HG03060 (cell line): Measurements from ENCODE around the gene RNFT2.
"Not testable (repeated sequence)": the region's sequence is repeated elsewhere in the genome, so short reads cannot be mapped to it uniquely, and the experiment has no call there.

Experiments
- ATAC-seq: cut with Tn5 transposase; IDR thresholded peaks from one replicate; pipeline ENCODE4 v1.9.1; 2021; ENCODE audit warnings: low read depth, moderate number of reproducible peaks; ENCODE audit not compliant: unreplicated experiment

Gene RNFT2

DNA sequence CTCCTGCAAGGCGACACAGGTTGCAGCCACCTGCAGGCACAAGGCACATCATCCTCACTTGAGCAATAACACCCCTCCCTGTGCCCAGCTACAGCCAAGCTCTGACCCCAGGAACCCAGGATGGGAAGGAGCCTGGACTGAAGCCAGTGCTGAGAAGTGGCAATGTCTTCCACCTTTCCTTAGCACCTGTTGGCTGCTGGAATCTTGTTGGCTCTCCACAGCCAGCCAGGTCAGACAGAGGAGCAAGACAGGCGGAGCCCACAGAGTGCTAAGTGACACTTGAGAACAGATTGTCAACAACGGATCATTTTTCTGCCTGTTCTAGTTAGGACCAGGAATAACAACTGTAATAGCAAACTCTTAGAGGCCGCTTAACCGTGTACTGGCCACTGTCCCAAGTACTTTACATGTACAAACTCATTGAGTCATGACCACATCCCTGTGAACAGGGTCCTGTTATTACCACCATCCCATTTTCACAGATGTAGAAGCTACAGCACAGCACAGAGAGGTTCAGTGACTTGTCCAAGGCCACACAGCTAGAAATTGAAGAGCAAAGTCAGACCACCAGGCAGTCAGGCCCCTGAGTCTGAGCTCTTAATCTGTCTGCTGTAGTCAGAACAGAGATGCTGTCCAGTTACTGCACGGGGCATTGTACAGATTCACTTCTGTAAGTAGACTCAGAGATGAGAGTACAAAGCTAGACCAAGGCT, 45.6 kb downstream of the RNFT2 start:
- ATAC-seq, result no peak

DNA sequence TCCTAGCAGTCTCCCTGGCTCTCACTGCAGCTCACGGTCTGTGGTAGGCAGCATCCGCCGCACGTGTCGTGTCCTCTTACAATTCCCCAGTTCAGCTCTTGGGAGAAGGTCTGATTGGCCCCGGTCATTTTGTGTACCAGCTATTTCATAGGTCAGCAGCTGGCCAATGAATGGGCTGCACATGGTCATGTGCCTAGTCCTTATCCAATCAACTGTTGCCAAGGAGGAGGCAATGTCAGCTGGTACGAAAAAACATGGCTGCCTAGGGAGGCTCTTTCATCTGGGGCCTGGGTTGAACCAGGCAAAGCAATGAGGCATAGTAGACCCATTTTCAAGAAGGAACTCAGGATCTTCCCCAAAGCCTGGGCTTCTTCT, 46.1 kb downstream of the RNFT2 start:
- no peak for ATAC-seq

DNA sequence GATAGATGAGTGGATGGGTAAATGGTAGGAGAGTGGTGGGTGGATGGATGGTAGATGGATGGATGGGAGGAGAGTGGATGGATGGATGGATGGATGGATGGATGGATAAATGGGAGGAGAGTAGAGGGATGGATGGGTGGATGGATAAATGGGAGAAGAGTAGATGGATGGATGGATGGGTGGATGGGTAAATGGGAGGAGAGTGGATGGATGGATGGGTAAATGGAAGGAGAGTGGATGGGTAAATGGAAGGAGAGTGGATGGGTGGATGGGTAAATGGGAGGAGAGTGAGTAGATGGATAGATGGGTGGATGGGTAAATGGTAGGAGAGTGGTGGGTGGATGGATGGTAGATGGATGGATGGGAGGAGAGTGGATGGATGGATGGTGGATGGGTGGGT, 51.4 kb downstream of the RNFT2 start:
- ATAC-seq, result not testable (repeated sequence)

DNA sequence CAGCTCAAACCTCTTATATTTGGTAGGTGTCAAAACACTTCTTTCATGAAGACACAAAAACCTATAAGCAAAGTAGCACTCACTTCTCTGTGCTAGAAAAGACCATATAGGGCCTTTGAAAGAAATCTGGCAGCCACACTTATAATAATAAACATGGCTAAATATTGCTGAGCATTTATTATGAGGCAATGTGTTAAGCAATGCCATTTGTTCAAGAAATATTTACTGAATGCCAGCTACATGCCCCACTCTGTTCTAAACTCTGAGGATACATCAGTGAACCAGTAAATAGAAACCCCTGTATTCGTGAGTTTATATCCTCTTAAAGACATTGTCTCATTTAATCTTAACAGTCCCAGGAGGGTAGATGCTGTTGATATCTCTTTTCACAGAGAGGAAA, 52.0 kb downstream of the RNFT2 start:
- ATAC-seq, result no peak

DNA sequence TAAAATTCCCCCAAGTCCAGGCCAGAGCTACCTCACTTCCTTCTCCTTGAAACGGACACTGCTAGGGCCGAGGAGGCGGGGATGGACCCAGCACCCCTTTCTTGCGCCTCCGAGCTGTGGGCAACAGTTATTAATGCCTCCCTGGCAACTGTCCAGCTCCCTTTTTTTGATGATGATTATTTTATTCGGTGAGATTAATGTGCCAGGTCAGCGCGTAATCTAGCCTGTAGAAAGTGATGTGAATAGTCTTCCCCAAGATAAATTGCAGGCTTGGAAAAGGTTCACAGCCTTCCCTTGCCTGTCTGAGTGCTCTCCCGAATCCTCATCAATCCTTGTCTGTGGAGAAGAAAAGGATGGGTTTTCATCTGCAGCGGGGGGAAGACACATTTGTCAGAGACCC, 54.3 kb downstream of the RNFT2 start:
- no peak for ATAC-seq

DNA sequence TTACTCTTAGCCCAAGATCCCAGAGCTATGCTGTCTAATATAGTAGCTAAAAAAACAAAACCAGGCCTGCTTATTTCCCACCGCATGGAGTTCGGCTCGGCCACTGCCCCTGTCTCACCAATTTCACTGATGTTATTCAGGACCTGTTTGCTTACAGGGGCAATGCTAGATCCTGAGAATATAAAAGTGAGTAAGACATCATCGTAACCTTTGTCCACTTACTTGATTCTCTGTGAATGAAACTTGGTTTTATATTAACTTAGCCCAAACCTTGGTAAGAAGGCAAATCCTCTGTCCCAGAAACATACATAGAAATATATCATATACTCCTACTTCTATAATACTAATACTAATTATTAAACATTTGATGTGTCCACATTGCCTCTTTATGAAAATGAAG, 56.6 kb downstream of the RNFT2 start:
- no peak for ATAC-seq

DNA sequence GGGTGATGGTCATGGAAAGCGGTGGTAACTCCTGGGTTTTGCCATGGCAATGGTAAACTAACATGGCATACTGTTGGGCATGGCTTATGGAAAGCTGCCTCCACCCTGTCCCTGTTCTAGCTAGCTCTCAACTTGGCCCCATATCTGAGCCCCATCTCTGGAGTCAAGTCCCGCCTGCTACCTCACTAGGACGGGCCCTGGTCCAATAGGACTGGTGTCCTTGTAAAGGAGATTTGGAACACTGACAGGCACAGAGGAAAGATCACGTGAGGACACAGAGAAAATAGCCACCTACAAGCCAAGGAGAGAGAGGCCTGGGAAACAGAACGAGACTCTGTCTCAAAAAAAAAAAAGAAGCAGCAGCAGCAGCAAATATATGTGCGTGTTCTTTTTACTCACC, 59.8 kb downstream of the RNFT2 start:
- no peak for ATAC-seq

DNA sequence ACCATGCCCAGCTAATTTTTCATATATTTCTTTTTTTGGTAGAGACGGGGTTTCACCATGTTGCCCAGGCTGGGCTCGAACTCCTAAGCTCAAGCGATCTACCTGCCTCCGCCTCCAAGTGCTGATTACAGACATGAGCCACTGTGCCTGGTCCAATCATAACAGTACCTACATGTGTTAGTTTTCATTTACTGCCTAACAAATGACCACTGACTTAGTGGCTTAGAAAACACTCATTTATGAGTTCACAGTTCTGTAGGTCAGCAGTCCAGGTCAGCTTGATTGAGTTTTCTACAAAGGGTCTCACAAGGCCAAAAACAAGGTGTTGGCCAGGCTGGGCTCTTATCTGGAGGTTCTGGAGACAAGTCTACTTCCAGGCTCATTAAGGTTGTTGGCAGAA, 60.6 kb downstream of the RNFT2 start:
- ATAC-seq, result no peak

DNA sequence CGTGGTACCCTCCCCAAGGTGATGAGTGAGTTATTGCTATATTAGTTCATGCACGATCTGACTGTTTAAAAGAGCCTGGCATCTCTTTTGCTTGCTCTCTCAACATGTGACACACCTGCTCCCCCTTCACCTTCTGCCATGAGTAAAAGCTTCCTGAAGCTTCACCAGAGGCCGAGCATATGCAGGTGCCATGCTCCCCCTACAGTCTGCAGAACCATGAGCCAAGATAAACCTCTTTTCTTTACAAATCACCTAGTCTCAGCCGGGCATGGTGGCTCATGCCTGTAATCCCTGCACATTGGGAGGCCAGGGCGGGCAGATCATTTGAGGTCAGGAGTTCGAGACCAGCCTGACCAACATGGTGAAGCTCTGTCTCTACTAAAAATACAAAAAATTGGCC, 61.8 kb downstream of the RNFT2 start:
- no peak for ATAC-seq

DNA sequence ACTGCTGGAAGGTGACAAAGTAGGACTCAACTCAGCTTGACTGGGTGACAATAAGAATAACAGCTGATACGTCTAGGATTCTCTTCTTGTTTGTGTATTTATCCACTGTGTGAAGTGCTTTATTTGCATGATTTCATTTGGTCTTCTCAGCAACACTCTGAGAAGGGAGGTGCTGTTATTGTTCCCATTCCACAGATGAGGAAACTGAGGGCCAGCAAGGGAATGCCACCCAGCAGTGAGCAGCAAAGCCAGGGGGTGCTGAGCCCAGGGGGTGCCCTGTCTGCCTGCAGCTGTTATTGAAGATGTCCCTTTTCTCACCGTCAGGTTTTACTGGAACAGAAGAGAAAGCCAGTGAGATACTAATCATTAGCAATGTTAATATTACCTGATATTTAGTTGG, 62.8 kb downstream of the RNFT2 start:
- ATAC-seq, result no peak

DNA sequence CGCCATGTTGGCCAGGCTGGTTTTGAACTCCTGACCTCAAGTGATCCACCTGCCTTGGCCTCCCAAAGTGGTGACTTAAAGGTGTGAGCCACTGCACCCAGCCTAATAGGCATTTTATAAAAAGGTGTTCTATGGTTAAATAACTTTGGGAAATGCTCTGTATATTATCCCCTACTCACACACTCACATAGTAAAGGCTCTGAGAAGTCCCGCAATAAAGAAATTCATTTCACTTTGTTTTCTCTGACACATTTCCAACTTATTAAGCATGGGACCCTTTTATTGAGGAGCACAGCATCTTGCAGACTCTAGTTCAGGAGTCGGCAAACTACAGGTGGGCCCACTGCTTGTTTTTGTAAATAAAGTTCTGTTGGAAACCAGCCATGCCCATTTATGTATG, 63.9 kb downstream of the RNFT2 start:
- no peak for ATAC-seq

DNA sequence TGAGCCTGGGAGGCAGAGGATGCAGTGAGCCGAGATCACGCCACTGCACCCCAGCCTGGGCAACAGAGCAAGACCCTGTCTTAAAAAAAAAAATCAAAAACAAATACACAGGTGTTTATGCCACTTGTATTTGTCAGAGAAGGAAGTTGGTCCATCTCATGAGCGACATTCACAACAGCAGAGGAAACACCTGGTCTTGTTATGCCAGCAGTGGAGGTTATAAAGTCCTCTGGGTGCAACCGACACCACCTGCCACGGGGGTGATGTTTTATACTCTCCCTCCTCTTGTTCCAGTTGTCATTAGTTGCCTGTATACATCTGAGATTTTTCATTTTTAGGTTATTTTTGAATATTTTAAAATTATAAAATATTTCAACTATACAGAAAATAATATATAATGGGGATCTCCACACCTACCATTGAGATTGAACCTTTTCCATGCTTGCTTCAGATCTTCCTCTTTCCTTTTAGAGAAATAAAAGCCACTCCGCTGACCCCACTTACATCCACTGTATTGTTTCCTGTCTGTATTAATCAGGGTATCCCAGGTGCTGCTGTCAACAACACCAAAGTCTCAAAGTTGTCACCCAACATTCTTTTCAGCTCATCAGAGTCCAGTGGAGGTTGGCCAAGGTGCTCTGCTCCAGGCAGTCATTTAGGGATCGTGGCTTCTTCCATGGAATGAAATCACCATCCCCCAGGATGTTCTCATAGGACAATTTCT, 65.1 kb downstream of the RNFT2 start:
- no peak for ATAC-seq

DNA sequence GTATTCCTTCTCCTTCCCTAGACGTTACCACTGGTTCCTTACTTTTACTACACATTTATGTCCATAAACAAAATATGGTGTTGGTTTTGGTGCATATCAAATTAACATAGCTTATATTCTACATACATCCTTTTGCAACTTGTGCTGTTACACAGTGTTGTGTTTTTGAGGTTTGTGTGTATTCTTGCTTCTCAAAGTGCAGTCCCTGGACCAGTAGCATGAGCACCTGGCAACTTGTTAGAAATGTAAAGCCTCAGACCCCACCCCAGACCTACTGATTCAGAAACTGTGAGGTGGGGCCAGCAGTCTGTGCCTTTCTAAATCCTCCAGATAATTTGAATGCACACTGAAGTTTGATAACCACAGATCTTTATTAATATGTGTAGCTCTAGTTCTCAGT, 65.9 kb downstream of the RNFT2 start:
- ATAC-seq, result no peak

DNA sequence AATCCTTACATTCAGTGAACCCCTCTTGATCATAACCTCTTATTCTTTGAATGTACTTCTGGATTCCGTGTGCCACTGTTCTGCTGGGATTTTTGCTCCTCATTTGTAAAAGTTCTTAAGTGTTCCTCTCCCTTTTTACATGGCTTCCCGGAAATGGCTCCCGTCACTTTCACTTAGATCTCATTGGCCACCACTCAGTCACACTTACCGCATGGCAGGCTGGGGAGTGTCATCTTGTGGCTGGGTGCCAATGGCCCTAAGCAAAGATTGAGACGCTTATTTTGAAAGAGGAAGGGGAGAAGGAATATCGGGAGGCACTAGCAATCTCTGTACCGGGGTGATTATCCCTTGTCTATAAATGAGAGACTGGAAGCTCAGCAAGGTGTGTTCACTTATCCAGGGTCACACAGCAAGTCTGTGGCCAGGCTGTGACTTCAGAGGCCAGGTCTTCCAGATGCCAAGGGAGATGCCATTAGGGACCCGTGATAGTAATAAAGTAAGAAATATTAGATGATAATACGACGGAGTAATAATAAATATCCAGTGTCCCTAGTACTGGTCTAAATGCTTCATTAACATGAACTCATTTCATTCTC, 68.8 kb downstream of the RNFT2 start:
- no peak for ATAC-seq

DNA sequence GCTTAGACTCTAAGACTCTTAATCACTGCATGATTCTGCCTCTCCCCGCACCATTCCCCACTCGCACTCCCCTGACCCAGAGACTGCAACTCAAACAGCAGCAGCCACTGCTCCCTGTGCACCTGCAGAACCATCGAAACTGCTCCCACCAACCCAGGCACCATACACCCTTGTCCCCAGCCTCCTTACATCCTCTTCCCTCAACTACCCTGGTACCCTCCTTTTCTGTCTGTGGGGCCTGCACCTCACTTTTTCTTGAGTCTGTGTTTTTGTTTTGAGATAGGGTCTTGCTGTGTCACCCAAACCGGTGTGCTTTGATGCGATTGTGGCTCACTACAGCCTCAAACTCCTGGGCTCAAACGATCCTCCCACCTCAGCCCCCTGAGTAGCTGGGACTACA, 69.4 kb downstream of the RNFT2 start:
- ATAC-seq, result no peak

DNA sequence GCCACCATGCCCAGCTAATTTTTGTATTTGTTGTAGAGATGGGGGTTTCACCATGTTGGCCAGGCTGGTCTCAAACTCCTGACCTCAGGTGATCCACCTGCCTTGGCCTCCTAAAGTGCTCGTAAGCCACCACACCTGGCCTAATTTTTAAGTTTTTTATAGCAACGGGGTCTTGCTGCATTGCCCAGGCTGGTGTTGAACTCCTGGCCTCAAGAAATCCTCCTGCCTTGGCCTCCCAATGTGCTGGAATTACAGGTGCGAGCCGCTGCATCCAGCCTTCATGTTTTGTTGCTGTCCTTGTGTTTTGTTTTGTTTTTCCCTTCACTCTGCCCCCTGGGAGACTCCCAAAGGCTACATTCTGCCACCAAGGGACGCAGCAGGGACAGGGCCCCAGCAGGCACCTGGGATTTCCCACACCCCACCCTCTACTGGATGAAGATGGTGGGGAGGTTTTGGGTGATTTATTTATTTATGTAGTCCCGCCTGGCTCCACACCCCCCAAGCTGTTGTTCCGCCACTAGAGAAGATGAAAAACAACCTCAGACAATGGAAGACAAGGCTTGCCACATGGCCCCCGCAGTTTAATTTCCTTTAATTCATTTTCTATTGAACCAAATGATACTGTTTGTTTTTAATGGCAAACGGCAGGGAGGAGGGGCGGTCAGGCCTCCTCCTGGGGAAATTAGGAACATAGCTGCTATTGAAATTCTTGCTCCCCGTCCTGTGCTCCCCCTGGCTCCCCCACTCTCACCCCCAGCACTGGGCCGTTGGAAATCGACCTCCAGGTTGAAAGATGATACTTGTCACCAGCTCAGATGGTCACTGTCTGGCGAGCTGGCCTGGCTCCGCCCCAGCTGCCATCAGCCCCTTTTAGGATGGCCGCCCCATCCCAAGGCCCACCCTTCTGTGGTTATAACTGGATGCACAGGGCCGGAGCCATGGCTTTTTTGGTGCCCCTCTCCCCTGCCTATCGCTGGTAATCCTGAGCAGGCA, 70.3 kb downstream of the RNFT2 start:
- ATAC-seq, result no peak

DNA sequence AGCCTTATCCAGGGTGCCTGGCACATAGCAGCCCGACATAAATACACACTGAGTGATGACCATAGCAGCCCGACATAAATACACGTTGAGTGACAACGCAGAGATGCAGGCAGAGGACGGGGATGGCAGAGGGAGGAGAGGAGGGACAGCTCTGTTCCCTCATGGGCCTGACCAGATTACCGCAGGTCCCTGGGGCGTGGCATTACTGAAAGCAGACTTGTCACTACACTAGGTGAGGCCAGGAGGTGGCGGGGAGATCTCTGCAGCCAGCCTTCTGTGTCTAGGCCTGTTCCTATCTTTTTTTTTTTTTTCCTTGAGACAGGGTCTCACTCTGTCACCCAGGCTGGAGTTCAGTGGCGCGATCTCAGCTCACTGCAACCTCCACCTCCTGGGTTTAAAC, 74.1 kb downstream of the RNFT2 start:
- no peak for ATAC-seq

DNA sequence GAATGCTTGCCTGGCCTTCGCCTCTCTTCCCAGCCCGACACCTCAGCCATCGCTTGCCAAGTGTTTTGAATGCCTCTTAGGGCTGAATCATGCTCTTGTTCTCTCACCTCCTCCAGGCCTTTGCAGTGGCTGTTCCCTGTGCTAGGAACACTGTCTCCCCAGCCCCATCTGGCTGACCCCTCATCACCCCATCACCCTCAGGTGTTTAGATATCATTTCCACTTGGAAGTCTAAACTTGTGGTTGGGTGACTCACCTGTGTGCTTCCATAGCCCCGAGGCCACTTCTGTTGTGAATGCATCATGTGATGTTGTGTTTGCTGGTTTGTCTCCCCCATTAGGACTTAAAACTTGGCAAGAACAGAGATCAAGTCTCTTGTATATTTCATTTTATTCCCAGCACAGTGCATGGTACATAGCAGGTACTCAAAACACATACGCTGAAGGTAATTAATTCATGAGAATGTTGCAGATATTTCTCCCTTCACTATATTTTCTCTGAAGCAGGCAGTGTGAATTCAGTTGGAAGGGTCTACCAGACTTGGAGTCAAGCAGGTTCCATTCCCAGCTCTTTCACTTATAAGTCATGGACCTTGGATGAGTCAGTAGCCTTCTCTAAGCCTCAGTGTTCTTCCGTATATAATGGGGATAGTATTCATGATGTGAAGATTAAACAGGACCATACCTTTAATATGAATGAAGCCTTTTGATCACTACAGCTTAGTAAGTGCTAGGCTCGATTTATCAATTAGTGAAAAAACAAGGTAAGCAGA, 75.3 kb downstream of the RNFT2 start:
- no peak for ATAC-seq

DNA sequence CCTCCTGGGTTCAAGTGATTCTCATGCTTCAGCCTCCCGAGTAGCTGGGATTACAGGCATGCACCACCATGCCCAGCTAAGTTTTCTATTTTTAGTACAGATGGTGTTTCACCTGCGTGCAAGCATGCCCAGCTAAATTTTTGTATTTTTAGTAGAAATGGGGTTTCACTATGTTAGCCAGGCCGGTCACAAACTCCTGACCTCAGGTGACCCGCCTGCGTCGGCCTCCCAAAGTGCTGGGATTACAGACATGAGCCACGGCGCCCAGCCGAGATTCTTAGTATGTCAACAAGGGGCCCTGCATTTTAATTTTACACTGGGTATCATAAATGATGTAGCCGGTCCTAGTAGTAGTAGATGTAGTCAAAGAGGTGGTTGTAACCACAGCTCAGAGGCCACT, 76.7 kb downstream of the RNFT2 start:
- not testable (repeated sequence) for ATAC-seq

DNA sequence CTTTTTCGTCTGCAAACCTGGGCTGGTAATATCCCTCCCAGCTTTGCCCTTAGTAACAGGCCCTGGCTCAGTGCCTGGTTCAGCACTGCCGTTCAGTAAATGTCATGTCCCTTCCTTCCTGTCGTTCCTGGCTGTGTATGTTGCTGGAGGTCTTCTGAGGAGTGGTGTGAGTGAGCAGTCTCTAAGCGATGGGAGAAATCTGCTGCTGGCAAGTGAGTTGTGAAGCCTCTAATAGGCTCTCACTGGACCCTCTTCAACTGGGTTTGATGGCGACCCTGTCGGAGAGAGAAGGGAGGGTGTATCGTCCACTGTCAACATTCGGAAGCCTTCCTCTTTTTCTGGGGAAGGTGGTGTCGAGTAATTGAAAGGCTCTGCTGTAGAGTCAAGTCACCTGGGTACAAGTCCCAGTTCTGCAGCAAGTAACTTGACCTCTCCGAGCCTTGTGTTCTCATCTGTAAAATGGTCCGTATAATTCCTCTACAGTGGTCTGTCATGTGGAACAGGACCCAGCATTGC, 80.3 kb downstream of the RNFT2 start:
- ATAC-seq, result no peak
